IMR-90 (cell line): Measurements from ENCODE around the gene ALDH18A1. TPM values are rescaled to one million over a fixed set of nuclear protein-coding genes. Genes with fewer than 3 reads are reported as not detected.

Experiments used
- ATAC-seq: fragments of 200-7000 bp; cut with Tn5 transposase; 2 replicates; pipeline ENCODE4 v1.9.1; 2020; ENCODE audit warnings: low read depth, mild to moderate bottlenecking, moderate library complexity
- BruUV-seq: library from RNA; stranded (reverse); fragments of 400-500 nt; replicated peaks from 2 replicates; lab custom pipeline; 2021; lab: Mats Ljungman, UMichigan
- CTCF ChIA-PET: fragments of 300-600 bp; formaldehyde crosslinking; extraction: SDS; loops from one replicate; lab custom pipeline; 2021; ENCODE audit warnings: antibody characterized with exemption; lab: Yijun Ruan, JAX
- POLR2A ChIA-PET: fragments of 300-600 bp; sonication (Branson Sonifier 250); formaldehyde crosslinking; loops from one replicate; lab custom pipeline; 2022; ENCODE audit warnings: antibody characterized with exemption; ENCODE audit not compliant: unreplicated experiment; lab: Charles Lee
- DNase-seq: peaks from one replicate; pipeline ENCODE4 v3.0.0; 2013
- H2AFZ ChIP-seq: replicated peaks from 2 replicates; pipeline ENCODE3; 2013; ENCODE audit warnings: low read length, mild to moderate bottlenecking; ENCODE audit not compliant: poor library complexity
- H2AK5ac ChIP-seq: 2 replicates; pipeline ENCODE4 v1.6.1; 2013; ENCODE audit warnings: low read depth, low read length, inconsistent platforms
- H2AK9ac ChIP-seq: replicated peaks from 2 replicates; pipeline ENCODE3; 2013; ENCODE audit warnings: mild to moderate bottlenecking, low read depth, low read length, moderate library complexity; ENCODE audit not compliant: poor library complexity
- H2BK120ac ChIP-seq: 2 replicates; pipeline ENCODE4 v1.6.1; 2013; ENCODE audit warnings: low read depth, low read length, inconsistent platforms
- H2BK15ac ChIP-seq: 3 replicates; pipeline ENCODE4 v1.6.1; 2013; ENCODE audit warnings: low read depth, low read length, inconsistent platforms
- H2BK20ac ChIP-seq: 2 replicates; pipeline ENCODE4 v1.6.1; 2013; ENCODE audit warnings: low read depth, mild to moderate bottlenecking, inconsistent platforms, low read length, moderate library complexity
- H2BK5ac ChIP-seq: 2 replicates; pipeline ENCODE4 v1.6.1; 2013; ENCODE audit warnings: mild to moderate bottlenecking, low read depth, low read length, inconsistent platforms; ENCODE audit not compliant: poor library complexity, severe bottlenecking
- H3K14ac ChIP-seq: replicated peaks from 2 replicates; pipeline ENCODE4 v1.6.1; 2013; ENCODE audit warnings: low read depth, low read length, inconsistent platforms
- H3K18ac ChIP-seq: 2 replicates; pipeline ENCODE4 v1.6.1; 2013; ENCODE audit warnings: low read depth, low read length, control low read depth
- H3K23ac ChIP-seq: 2 replicates; pipeline ENCODE4 v1.6.1; 2013; ENCODE audit warnings: low read depth, low read length, inconsistent platforms
- H3K27ac ChIP-seq: 2 replicates; pipeline ENCODE4 v1.5.1; 2013; ENCODE audit warnings: mild to moderate bottlenecking, control low read depth, low read length; ENCODE audit not compliant: insufficient read depth
- H3K27me3 ChIP-seq: 2 replicates; pipeline ENCODE4 v1.6.1; 2013; ENCODE audit warnings: low read length; ENCODE audit not compliant: control insufficient read depth, insufficient read depth
- H3K36me3 ChIP-seq: 2 replicates; pipeline ENCODE4 v1.6.1; 2013; ENCODE audit warnings: low read length, mixed read lengths; ENCODE audit not compliant: control insufficient read depth, insufficient read depth
- H3K4ac ChIP-seq: 2 replicates; pipeline ENCODE4 v1.6.1; 2013; ENCODE audit warnings: low read depth, low read length, inconsistent platforms
- H3K4me1 ChIP-seq: 2 replicates; pipeline ENCODE4 v1.6.1; 2013; ENCODE audit warnings: low read length, mixed read lengths; ENCODE audit not compliant: control insufficient read depth, insufficient read depth
- H3K4me2 ChIP-seq: 2 replicates; pipeline ENCODE4 v1.6.1; 2013; ENCODE audit warnings: low read depth, mild to moderate bottlenecking, control low read depth, low read length, moderate library complexity
- H3K4me3 ChIP-seq: 2 replicates; pipeline ENCODE4 v1.5.1; 2013; ENCODE audit warnings: low read depth, mild to moderate bottlenecking, control low read depth, low read length, moderate library complexity; ENCODE audit not compliant: insufficient read depth
- H3K56ac ChIP-seq: 2 replicates; pipeline ENCODE4 v1.6.1; 2013; ENCODE audit warnings: low read length, inconsistent platforms; ENCODE audit not compliant: insufficient read depth; ENCODE audit errors: extremely low read depth
- H3K79me1 ChIP-seq, 2 experiments: 2 replicates each; pipeline ENCODE4 v1.6.1; 2013; ENCODE audit warnings: low read length in 2 of 2, inconsistent platforms in 1 of 2, low read depth in 1 of 2
- H3K9ac ChIP-seq: 2 replicates; pipeline ENCODE4 v1.6.1; 2013; ENCODE audit warnings: low read depth, low read length, control low read depth
- H3K9me1 ChIP-seq: 2 replicates; pipeline ENCODE4 v1.6.1; 2013; ENCODE audit warnings: low read length, inconsistent platforms; ENCODE audit not compliant: insufficient read depth
- H3K9me3 ChIP-seq: 2 replicates; pipeline ENCODE4 v1.6.1; 2013; ENCODE audit warnings: low read length; ENCODE audit not compliant: control insufficient read depth, insufficient read depth
- H4K20me1 ChIP-seq: 2 replicates; pipeline ENCODE4 v1.6.1; 2013; ENCODE audit warnings: low read length, inconsistent platforms; ENCODE audit not compliant: insufficient read depth
- H4K5ac ChIP-seq: 2 replicates; pipeline ENCODE4 v1.6.1; 2013; ENCODE audit warnings: mild to moderate bottlenecking, low read depth, low read length, control low read depth
- H4K8ac ChIP-seq, 2 experiments: 2 replicates each; pipeline ENCODE4 v1.6.1; 2013; ENCODE audit warnings: low read depth in 2 of 2, low read length in 2 of 2, control low read depth in 1 of 2, inconsistent platforms in 1 of 2
- H4K91ac ChIP-seq: 2 replicates; pipeline ENCODE4 v1.6.1; 2013; ENCODE audit warnings: low read depth, low read length, inconsistent platforms; ENCODE audit not compliant: insufficient read depth
- BHLHE40 ChIP-seq: fragments of 150-350 bp; IDR thresholded peaks from 2 replicates; pipeline ENCODE4 v1.6.1; 2016; ENCODE audit warnings: mild to moderate bottlenecking, low read depth, low read length
- CEBPB ChIP-seq: IDR thresholded peaks from 2 replicates; pipeline ENCODE4 v1.6.1; 2012; ENCODE audit warnings: low read depth, low read length, improper control_type of control experiment
- CHD1 ChIP-seq: IDR thresholded peaks from 2 replicates; pipeline ENCODE4 v1.6.1; 2012; ENCODE audit warnings: low read depth, low read length, improper control_type of control experiment
- FOS ChIP-seq: fragments of 150-350 bp; IDR thresholded peaks from 2 replicates; pipeline ENCODE4 v1.6.1; 2016; ENCODE audit warnings: low read depth, low read length
- MAZ ChIP-seq: IDR thresholded peaks from 2 replicates; pipeline ENCODE4 v1.6.1; 2012; ENCODE audit warnings: low read depth, mild to moderate bottlenecking, low read length, improper control_type of control experiment, moderate library complexity, borderline replicate concordance
- MXI1 ChIP-seq: IDR thresholded peaks from 2 replicates; pipeline ENCODE4 v1.6.1; 2012; ENCODE audit warnings: low read depth, mild to moderate bottlenecking, low read length, moderate library complexity, borderline replicate concordance
- NFE2L2 ChIP-seq: fragments of 150-350 bp; IDR thresholded peaks from 2 replicates; pipeline ENCODE4 v1.6.1; 2016; ENCODE audit warnings: low read depth, mild to moderate bottlenecking, low read length
- POLR2A ChIP-seq: IDR thresholded peaks from 2 replicates; pipeline ENCODE4 v1.6.1; 2012; ENCODE audit warnings: mild to moderate bottlenecking, low read depth, low read length
- RAD21 ChIP-seq: IDR thresholded peaks from 2 replicates; pipeline ENCODE4 v1.6.1; 2012; ENCODE audit warnings: low read length, improper control_type of control experiment
- USF2 ChIP-seq: fragments of 150-350 bp; IDR thresholded peaks from 2 replicates; pipeline ENCODE4 v1.6.1; 2017; ENCODE audit warnings: mild to moderate bottlenecking, antibody characterized with exemption, low read length, low read depth
- dilution Hi-C: fragments of 300-500 bp; cut with HindIII; formaldehyde crosslinking; loops from one replicate; pipeline ENCODE4 v1.14.3; 2018; ENCODE audit warnings: low sequenced_read_pairs; ENCODE audit not compliant: unreplicated experiment
- in situ Hi-C: fragments of 300-500 bp; cut with MboI; formaldehyde crosslinking; loops from 3 replicates; pipeline ENCODE4 v1.14.3; 2019; ENCODE audit warnings: low sequenced_read_pairs, inconsistent platforms, mixed read lengths
- intact Hi-C: fragments of 100-400 bp; cut with micrococcal nuclease; formaldehyde crosslinking; loops from 2 replicates; pipeline ENCODE4 v1.10.0; 2022
- polyA plus RNA-seq, 3 experiments: library from polyadenylated mRNA; depleted of rRNA; stranded (reverse); fragments of >200 nt; gene quantifications; 2 replicates each; pipeline ENCODE4 v1.2.3, GENCODE V29; 2012; ENCODE audit warnings: low replicate concordance in 1 of 3
- total RNA-seq: library from RNA; depleted of rRNA; stranded (reverse); fragments of >200 nt; gene quantifications from 2 replicates; pipeline ENCODE4 v1.2.3, GENCODE V29; 2012

The ALDH18A1 gene
- total and polyA plus RNA-seq, 2 of the 4 experiments (the other 2 are of a cell fraction): 93.4 to 232 TPM

- Histone ChIP-seq H3K36me3 (peaks cover 7% of the 10 kb centered on the region), H3K23ac (no peak overlapping the region), H3K27me3 (no peaks in the 10 kb centered on the region), H3K18ac (no peak overlapping the region), H4K91ac (no peak overlapping the region), H3K4me1 (no peaks in the 10 kb centered on the region), H2AK5ac (no peak overlapping the region), H3K27ac (no peak overlapping the region), H2BK15ac (no peak overlapping the region), H2BK120ac (no peak overlapping the region), H2AK9ac (no peak overlapping the region), H4K8ac (no peak overlapping the region), H3K4me2 (no peak overlapping the region), H3K4me3 (no peak overlapping the region), H2AFZ (no peak overlapping the region), H3K9ac (no peak overlapping the region), H3K9me3 (no peaks in the 10 kb centered on the region), H4K5ac (no peak overlapping the region), H2BK5ac (no peak overlapping the region), H3K4ac (no peak overlapping the region), H4K20me1 (no peaks in the 10 kb centered on the region), H3K14ac (no peak overlapping the region), H3K79me1 (no peaks in the 10 kb centered on the region), H3K9me1 (no peaks in the 10 kb centered on the region), H3K56ac (no peak overlapping the region), H2BK20ac (no peak overlapping the region)
- DNase-seq: peak; percentile 56
- CTCF ChIA-PET: no interaction called here
- TF ChIP-seq CHD1: no peak
- no peak for TF ChIP-seq RAD21
- no peak for TF ChIP-seq POLR2A
- TF ChIP-seq CEBPB: no peak
- no peak for TF ChIP-seq MAZ
- no peak for TF ChIP-seq NFE2L2
- TF ChIP-seq BHLHE40: no peak
- TF ChIP-seq MXI1: no peak
- no peak for TF ChIP-seq USF2
- no peak for TF ChIP-seq FOS
- in situ Hi-C loops (no loop called here), intact Hi-C loops (loop anchor here (5.0 kb wide), 1 partner anchor 788 kb away; no protein-coding TSS in a partner anchor), dilution Hi-C loops (no loop called here)
- BruUV-seq: no TSS peak
- ATAC-seq: peak; percentile 60
- POLR2A ChIA-PET: no interaction called here
These were observed 8.0 kb upstream of the ALDH18A1 start for GRCh38 chr10:95664543-95664942.
